H1 (cell line): Measurements from ENCODE around the gene TLE4. TPM values are rescaled to one million over a fixed set of nuclear protein-coding genes. Genes with fewer than 3 reads are reported as not detected.

Experiments used
- CTCF ChIA-PET: fragments of 300-600 bp; sonication (Branson Sonifier 250); formaldehyde crosslinking; loops from one replicate; lab custom pipeline; 2021; ENCODE audit not compliant: partially characterized antibody; lab: Charles Lee
- POLR2A ChIA-PET: fragments of 300-600 bp; sonication (Branson Sonifier 250); formaldehyde crosslinking; loops from one replicate; lab custom pipeline; 2021; ENCODE audit warnings: inconsistent platforms; ENCODE audit not compliant: partially characterized antibody; lab: Charles Lee
- DNase-seq, 2 experiments: peaks; one replicate each; pipeline versions ENCODE4 v3.0.0 to v3.0.0-alpha.2; 2010 to 2022; ENCODE audit warnings: low spot score in 2 of 2, low read depth in 1 of 2, mixed read lengths in 1 of 2
- FAIRE-seq: peaks from 2 replicates; lab custom pipeline; 2011; peaks lifted over from hg19 to GRCh38; lab: Jason Lieb, UNC
- H2AFZ ChIP-seq: 2 replicates; pipeline ENCODE4 v1.8.1; 2012; ENCODE audit warnings: low read length, inconsistent platforms
- H2AK5ac ChIP-seq: 2 replicates; pipeline ENCODE4 v1.6.1; 2013; ENCODE audit warnings: low read depth, low read length
- H2BK120ac ChIP-seq: replicated peaks from 2 replicates; pipeline ENCODE3; 2013; ENCODE audit warnings: low read depth, low read length, inconsistent platforms
- H2BK12ac ChIP-seq: 2 replicates; pipeline ENCODE4 v1.6.1; 2013; ENCODE audit warnings: low read depth, low read length
- H2BK15ac ChIP-seq: 2 replicates; pipeline ENCODE4 v1.6.1; 2013; ENCODE audit warnings: low read length
- H2BK20ac ChIP-seq: 2 replicates; pipeline ENCODE4 v1.6.1; 2013; ENCODE audit warnings: low read length
- H2BK5ac ChIP-seq: 2 replicates; pipeline ENCODE4 v1.6.1; 2013; ENCODE audit warnings: low read depth, low read length
- H3K14ac ChIP-seq: 2 replicates; pipeline ENCODE4 v1.6.1; 2013; ENCODE audit warnings: inconsistent platforms; ENCODE audit not compliant: insufficient read length
- H3K18ac ChIP-seq: 2 replicates; pipeline ENCODE4 v1.6.1; 2013; ENCODE audit warnings: low read length; ENCODE audit errors: extremely low read depth
- H3K23ac ChIP-seq: 2 replicates; pipeline ENCODE4 v1.6.1; 2013; ENCODE audit warnings: inconsistent platforms; ENCODE audit not compliant: insufficient read length
- H3K23me2 ChIP-seq: 2 replicates; pipeline ENCODE4 v1.6.1; 2013; ENCODE audit warnings: low read depth, low read length
- H3K27ac ChIP-seq: 2 replicates; pipeline ENCODE4 v1.6.1; 2011; ENCODE audit warnings: low read depth, low read length, inconsistent platforms
- H3K27me3 ChIP-seq, 4 experiments: replicated peaks in 1 of 4; 1 replicate in 1 of 4; 2 replicates in 3 of 4; pipeline versions ENCODE4 v1.6.1 to v1.8.1; 2011 to 2013; ENCODE audit warnings: low read length in 3 of 4, mild to moderate bottlenecking in 3 of 4, inconsistent platforms in 2 of 4, mixed read lengths in 2 of 4, moderate library complexity in 1 of 4; ENCODE audit not compliant: control insufficient read depth in 3 of 4, insufficient read depth in 3 of 4; ENCODE audit errors: extremely low read depth in 1 of 4
- H3K36me3 ChIP-seq, 4 experiments: 2 replicates each; pipeline versions ENCODE4 v1.6.1 to v1.8.1; 2011 to 2013; ENCODE audit warnings: mild to moderate bottlenecking in 4 of 4, low read length in 3 of 4, moderate library complexity in 2 of 4, control low read depth in 1 of 4, inconsistent platforms in 1 of 4; ENCODE audit not compliant: insufficient read depth in 4 of 4, control insufficient read depth in 2 of 4
- H3K4ac ChIP-seq: replicated peaks from 2 replicates; pipeline ENCODE3; 2013; ENCODE audit warnings: low read length, low read depth, mixed read lengths, inconsistent platforms; ENCODE audit not compliant: insufficient read length
- H3K4me1 ChIP-seq, 4 experiments: replicated peaks in 1 of 4; 1 replicate in 1 of 4; 2 replicates in 3 of 4; pipeline versions ENCODE4 v1.6.1 to v1.8.1; 2011 to 2013; ENCODE audit warnings: low read length in 3 of 4, inconsistent platforms in 2 of 4, mixed read lengths in 1 of 4; ENCODE audit not compliant: insufficient read depth in 4 of 4, control insufficient read depth in 3 of 4
- H3K4me2 ChIP-seq, 2 experiments: 2 replicates each; pipeline versions ENCODE4 v1.6.1 to v1.8.1; 2011 to 2013; ENCODE audit warnings: low read depth in 2 of 2, low read length in 2 of 2, control low read depth in 1 of 2, inconsistent platforms in 1 of 2, mild to moderate bottlenecking in 1 of 2; ENCODE audit not compliant: insufficient read depth in 1 of 2
- H3K4me3 ChIP-seq, 4 experiments: fragments of 200-600, 300-600 bp in 1 of 4; sonication (generic), shearing (Covaris generic), sonication (Bioruptor Twin) in 1 of 4; 2 replicates each; pipeline versions ENCODE4 v1.5.1 to v1.8.1; 2011 to 2016; ENCODE audit warnings: low read length in 4 of 4, low read depth in 3 of 4, control low read depth in 2 of 4, inconsistent platforms in 2 of 4, mild to moderate bottlenecking in 2 of 4, mixed read lengths in 1 of 4, moderate library complexity in 1 of 4; ENCODE audit not compliant: insufficient read depth in 2 of 4; ENCODE audit errors: extremely low read depth in 1 of 4
- H3K56ac ChIP-seq: replicated peaks from 2 replicates; pipeline ENCODE3; 2013; ENCODE audit warnings: low read depth, mild to moderate bottlenecking, mixed read lengths, low read length, inconsistent platforms; ENCODE audit not compliant: insufficient read length
- H3K79me1 ChIP-seq: 2 replicates; pipeline ENCODE4 v1.6.1; 2013; ENCODE audit warnings: low read depth, low read length, control low read depth
- H3K79me2 ChIP-seq, 2 experiments: 2 replicates each; pipeline versions ENCODE4 v1.6.1 to v1.8.1; 2012 to 2013; ENCODE audit warnings: low read length in 2 of 2, mild to moderate bottlenecking in 2 of 2, inconsistent platforms in 1 of 2; ENCODE audit not compliant: insufficient read depth in 2 of 2, control insufficient read depth in 1 of 2
- H3K9ac ChIP-seq, 4 experiments: replicated peaks in 1 of 4; 1 replicate in 1 of 4; 2 replicates in 3 of 4; pipeline versions ENCODE4 v1.6.1 to v1.8.1; 2011 to 2013; ENCODE audit warnings: low read depth in 3 of 4, low read length in 3 of 4, control low read depth in 2 of 4, mild to moderate bottlenecking in 2 of 4, moderate library complexity in 2 of 4, inconsistent platforms in 1 of 4; ENCODE audit errors: extremely low read depth in 1 of 4
- H3K9me3 ChIP-seq, 2 experiments: 2 replicates each; pipeline versions ENCODE4 v1.6.1 to v1.8.1; 2012 to 2013; ENCODE audit warnings: mild to moderate bottlenecking in 2 of 2, moderate library complexity in 2 of 2, control low read depth in 1 of 2, inconsistent platforms in 1 of 2, low read depth in 1 of 2, low read length in 1 of 2, mixed read lengths in 1 of 2; ENCODE audit not compliant: insufficient read depth in 2 of 2
- H4K20me1 ChIP-seq, 2 experiments: replicated peaks in 1 of 2; 2 replicates each; pipeline versions ENCODE3 to v1.8.1; 2011 to 2013; ENCODE audit warnings: inconsistent platforms in 2 of 2, low read length in 2 of 2, mild to moderate bottlenecking in 1 of 2; ENCODE audit not compliant: insufficient read depth in 2 of 2, control insufficient read depth in 1 of 2
- H4K5ac ChIP-seq: 2 replicates; pipeline ENCODE4 v1.6.1; 2013; ENCODE audit warnings: low read length, low read depth, mixed read lengths, inconsistent platforms; ENCODE audit not compliant: insufficient read length
- H4K8ac ChIP-seq: 2 replicates; pipeline ENCODE4 v1.8.0; 2013; ENCODE audit warnings: mild to moderate bottlenecking, moderate library complexity, low read length, inconsistent platforms; ENCODE audit not compliant: insufficient read depth; ENCODE audit errors: extremely low read depth
- H4K91ac ChIP-seq: replicated peaks from 2 replicates; pipeline ENCODE3; 2013; ENCODE audit warnings: low read length, mixed read lengths, inconsistent platforms; ENCODE audit not compliant: insufficient read length
- CBX8 ChIP-seq: fragments of 300-800, 300-1000 bp; sonication (generic); IDR thresholded peaks from 2 replicates; pipeline ENCODE4 v1.7.1; 2016; ENCODE audit warnings: low read depth, low read length, borderline replicate concordance
- CREB1 ChIP-seq: IDR thresholded peaks from 2 replicates; pipeline ENCODE4 v1.6.1; 2012; ENCODE audit warnings: inconsistent platforms
- EGR1 ChIP-seq: IDR thresholded peaks from 2 replicates; pipeline ENCODE4 v1.6.1; 2011; ENCODE audit warnings: low read depth, low read length, borderline replicate concordance
- EZH2 ChIP-seq: fragments of 200-600 bp; sonication (generic); IDR thresholded peaks from 2 replicates; pipeline ENCODE4 v1.7.1; 2012; ENCODE audit warnings: low read depth, mild to moderate bottlenecking, moderate library complexity, low read length, inconsistent platforms; ENCODE audit not compliant: severe bottlenecking
- HDAC2 ChIP-seq, 2 experiments: fragments of 300-600 bp in 1 of 2; sonication (generic) in 1 of 2; IDR thresholded peaks; 2 replicates each; pipeline ENCODE4 v1.6.1; 2011 to 2012; ENCODE audit warnings: low read depth in 2 of 2, low read length in 2 of 2, mild to moderate bottlenecking in 2 of 2, moderate library complexity in 2 of 2, borderline replicate concordance in 1 of 2, inconsistent platforms in 1 of 2
- JUN ChIP-seq: IDR thresholded peaks from 2 replicates; pipeline ENCODE4 v1.6.1; 2011; ENCODE audit warnings: low read depth, mild to moderate bottlenecking, improper control_type of control experiment, low read length
- KDM5A ChIP-seq: fragments of 200-600 bp; IDR thresholded peaks from 2 replicates; pipeline ENCODE4 v1.7.1; 2012; ENCODE audit warnings: mild to moderate bottlenecking, low read length, inconsistent platforms, mixed read lengths
- POU5F1 ChIP-seq: IDR thresholded peaks from 2 replicates; pipeline ENCODE4 v1.6.1; 2011; ENCODE audit warnings: low read depth, mild to moderate bottlenecking, low read length, moderate library complexity
- RBBP5 ChIP-seq: IDR thresholded peaks from 2 replicates; pipeline ENCODE4 v1.7.1; 2012; ENCODE audit warnings: low read depth, mild to moderate bottlenecking, inconsistent platforms, low read length, moderate library complexity, borderline replicate concordance
- SAP30 ChIP-seq: fragments of 300-600 bp; sonication (generic); IDR thresholded peaks from 2 replicates; pipeline ENCODE4 v1.7.1; 2012; ENCODE audit warnings: low read length, moderate library complexity, mild to moderate bottlenecking, inconsistent platforms; ENCODE audit not compliant: insufficient read depth, insufficient replicate concordance
- TCF12 ChIP-seq: IDR thresholded peaks from 2 replicates; pipeline ENCODE4 v1.6.1; 2011; ENCODE audit warnings: low read depth, mild to moderate bottlenecking, low read length
- YY1 ChIP-seq: IDR thresholded peaks from 2 replicates; pipeline ENCODE4 v1.6.1; 2011; ENCODE audit warnings: low read depth, mild to moderate bottlenecking, low read length
- WGBS, 2 experiments: shearing (Covaris generic) in 1 of 2; methylation state at CpG; one replicate each; pipeline versions ENCODE4 v1.1.6 to v1.1.7; 2013 to 2015; ENCODE audit warnings: low lambda C conversion rate in 2 of 2, mixed read lengths in 2 of 2, inconsistent platforms in 1 of 2, low coverage in 1 of 2, missing lambda C conversion rate in 1 of 2; ENCODE audit not compliant: insufficient replicate concordance in 2 of 2, insufficient coverage in 1 of 2, insufficient read length in 1 of 2; ENCODE audit errors: extremely low coverage in 1 of 2, missing lambda C conversion rate in 1 of 2; 5-methylcytosine and 5-hydroxymethylcytosine counted together
- polyA plus RNA-seq, 7 experiments: library from polyadenylated mRNA; depleted of rRNA in 3 of 7; stranded (reverse) in 5 of 7; unstranded in 2 of 7; fragments of >200 nt in 5 of 7; fragments of 200-250 nt in 2 of 7; gene quantifications; 1 replicate in 5 of 7; 2 replicates in 1 of 7; 4 replicates in 1 of 7; pipeline versions ENCODE4 v1.2.1 to v1.2.3, GENCODE V29; 2011 to 2013; ENCODE audit warnings: missing spikeins in 2 of 7, mixed read lengths in 2 of 7
- total RNA-seq: library from RNA; stranded (reverse); fragmentation: NEBNext Ultra II Directional; extraction: Animal tissue kit (Norgen Biotek cat#: 25700); gene quantifications from 2 replicates; pipeline ENCODE4 v1.2.1, GENCODE V29; 2021
- TF ChIP-seq, protein P1 (sequence below): IDR thresholded peaks from 2 replicates; pipeline ENCODE4 v1.6.1; 2012; ENCODE audit warnings: inconsistent platforms

TLE4 gene
- total and polyA plus RNA-seq, 2 of the 8 experiments (the other 6 are each of a cell fraction or from before 2014, with no cell fraction given), result 32.4 to 36.9 TPM

DNA sequence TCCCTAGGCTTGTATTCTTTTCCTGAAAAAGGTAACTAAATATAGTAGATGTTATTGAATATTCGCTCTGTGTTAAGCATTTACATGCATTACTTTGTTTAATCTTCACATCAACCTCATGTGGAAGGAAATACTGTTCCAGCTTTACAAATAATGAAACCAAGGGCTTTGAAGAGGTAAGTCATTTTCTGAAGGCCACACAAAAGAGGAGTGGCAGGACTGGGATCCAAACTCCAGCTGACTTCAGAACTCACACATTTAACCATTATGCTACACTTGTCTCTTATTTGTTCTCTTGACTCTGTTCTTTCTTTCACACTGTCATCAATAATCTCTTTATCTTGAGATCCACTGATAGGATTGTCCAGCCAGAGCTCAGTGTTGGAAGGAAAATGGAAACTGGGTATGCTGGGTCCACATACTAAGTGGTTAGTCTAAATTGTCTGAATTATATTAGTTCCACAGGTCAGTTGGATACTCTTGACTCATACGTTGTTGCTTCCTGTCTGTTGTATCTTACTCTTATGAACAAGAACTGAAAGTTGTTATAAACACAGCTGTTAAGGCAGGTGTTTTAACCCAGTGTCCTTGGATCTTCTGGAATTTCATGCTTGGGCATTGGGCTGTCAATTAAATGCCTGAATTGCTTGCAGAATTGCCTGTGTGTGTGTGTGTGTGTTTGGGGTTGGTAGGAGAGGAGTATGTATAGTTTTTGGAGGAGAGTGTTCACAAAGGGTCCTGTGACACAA lies 65.6 kb downstream of the TLE4 start:
- no peak for FAIRE-seq
- no peaks in the 10 kb centered on the region; a peak in 1 of 8 replicates for H3K36me3 ChIP-seq
- no peak for TF ChIP-seq JUN
- TF ChIP-seq, protein P1, sequence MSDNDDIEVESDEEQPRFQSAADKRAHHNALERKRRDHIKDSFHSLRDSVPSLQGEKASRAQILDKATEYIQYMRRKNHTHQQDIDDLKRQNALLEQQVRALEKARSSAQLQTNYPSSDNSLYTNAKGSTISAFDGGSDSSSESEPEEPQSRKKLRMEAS, result no peak
- TF ChIP-seq POU5F1, result no peak
- TF ChIP-seq EZH2, result no peak
- TF ChIP-seq KDM5A, result no peak
- TF ChIP-seq CREB1, result no peak
- TF ChIP-seq YY1, result no peak
- no peak for TF ChIP-seq CBX8
- no peak for TF ChIP-seq HDAC2 (IDR thresholded peaks at IDR 0.05; ENCODE audit: borderline replicate concordance in 1 of 2, low read depth in 2 of 2, low read length in 2 of 2)
- no peak for TF ChIP-seq EGR1
- no peak for TF ChIP-seq RBBP5
- TF ChIP-seq TCF12, result no peak
- TF ChIP-seq SAP30, result no peak
- H3K4ac ChIP-seq, result no peak overlapping the region
- no peak overlapping the region for H3K9ac ChIP-seq
- no peaks in the 10 kb centered on the region for H3K79me1 ChIP-seq
- no peaks in the 10 kb centered on the region for H3K27me3 ChIP-seq
- H2AK5ac ChIP-seq, result no peak overlapping the region
- H3K23me2 ChIP-seq, result no peaks in the 10 kb centered on the region
- H2AFZ ChIP-seq, result no peak overlapping the region
- H3K4me2 ChIP-seq, result no peak overlapping the region
- H3K79me2 ChIP-seq, result peaks cover 0 to 4% of the 10 kb centered on the region in 2 experiments; a peak in 2 of 4 replicates
- POLR2A ChIA-PET, result no interaction called here
- no peak overlapping the region for H3K14ac ChIP-seq
- H2BK120ac ChIP-seq, result no peak overlapping the region
- no peak overlapping the region for H4K5ac ChIP-seq
- H4K8ac ChIP-seq, result no peak overlapping the region
- H2BK15ac ChIP-seq, result no peak overlapping the region
- CTCF ChIA-PET, result no interaction called here
- no peak overlapping the region for H3K23ac ChIP-seq
- DNase-seq, result no peak
- no peak overlapping the region for H4K91ac ChIP-seq
- WGBS, 2 experiments, result 82% methylated on average over 2 of the region's 2 CpGs; no CpG with 5 or more reads in 1 of the 2 experiments
- peaks cover 0 to 2% (median under 1%) of the 10 kb centered on the region in 4 experiments; a peak in 3 of 7 replicates for H3K4me1 ChIP-seq
- no peak overlapping the region for H2BK20ac ChIP-seq
- no peak overlapping the region for H2BK5ac ChIP-seq
- no peak overlapping the region for H3K18ac ChIP-seq
- no peak overlapping the region for H3K56ac ChIP-seq
- no peaks in the 10 kb centered on the region for H4K20me1 ChIP-seq
- no peaks in the 10 kb centered on the region for H3K9me3 ChIP-seq
- H3K27ac ChIP-seq, result no peak overlapping the region
- H2BK12ac ChIP-seq, result no peak overlapping the region
- no peak overlapping the region for H3K4me3 ChIP-seq
